HepG2 (cell line): ENCODE results near the gene HOMEZ. TPM values are rescaled to one million over a fixed set of nuclear protein-coding genes. Genes with fewer than 3 reads are reported as not detected.

Experiments used
- BORCS8-MEF2B ChIP-seq: sonication (generic); formaldehyde crosslinking; IDR thresholded peaks from 2 replicates; pipeline ENCODE4 v1.8.0; 2022; ENCODE audit warnings: mild to moderate bottlenecking, missing genetic modification reagents
- CAMTA2 ChIP-seq: sonication (generic); formaldehyde crosslinking; IDR thresholded peaks from 2 replicates; pipeline ENCODE4 v1.4.0; 2020; ENCODE audit warnings: mild to moderate bottlenecking, missing genetic modification reagents, borderline replicate concordance
- ESRRA ChIP-seq: sonication (generic); formaldehyde crosslinking; IDR thresholded peaks from 2 replicates; pipeline ENCODE4 v1.5.1; 2020; ENCODE audit warnings: mild to moderate bottlenecking, low read depth, missing genetic modification reagents
- GATAD1 ChIP-seq: IDR thresholded peaks from 2 replicates; pipeline ENCODE4 v1.6.1; 2016; ENCODE audit warnings: missing genetic modification reagents, missing compliant biosample characterization
- IKZF5 ChIP-seq: IDR thresholded peaks from 2 replicates; pipeline ENCODE4 v1.6.1; 2018; ENCODE audit warnings: missing genetic modification reagents, mild to moderate bottlenecking, missing compliant biosample characterization
- PAX8 ChIP-seq: sonication (generic); formaldehyde crosslinking; IDR thresholded peaks from 2 replicates; pipeline ENCODE4 v1.8.0; 2022; ENCODE audit warnings: mild to moderate bottlenecking, missing genetic modification reagents, borderline replicate concordance
- SNAPC2 ChIP-seq: sonication (generic); formaldehyde crosslinking; IDR thresholded peaks from 2 replicates; pipeline ENCODE4 v1.8.1; 2022; ENCODE audit warnings: mild to moderate bottlenecking, missing genetic modification reagents
- STAG1 ChIP-seq: sonication (generic); formaldehyde crosslinking; IDR thresholded peaks from 2 replicates; pipeline ENCODE4 v1.4.0; 2020; ENCODE audit warnings: missing genetic modification reagents
- WIZ ChIP-seq: sonication (generic); formaldehyde crosslinking; IDR thresholded peaks from 2 replicates; pipeline ENCODE4 v1.5.1; 2020; ENCODE audit warnings: mild to moderate bottlenecking, missing genetic modification reagents
- ZFYVE20 ChIP-seq: sonication (generic); formaldehyde crosslinking; IDR thresholded peaks from 2 replicates; pipeline ENCODE4 v1.8.0; 2023; ENCODE audit warnings: low read depth, mild to moderate bottlenecking, moderate library complexity, missing genetic modification reagents, borderline replicate concordance
- ZKSCAN8 ChIP-seq: IDR thresholded peaks from 2 replicates; pipeline ENCODE4 v1.6.1; 2016; ENCODE audit warnings: borderline replicate concordance, missing genetic modification reagents, missing compliant biosample characterization
- ZNF609 ChIP-seq: sonication (generic); formaldehyde crosslinking; IDR thresholded peaks from 2 replicates; pipeline ENCODE4 v1.4.0; 2020; ENCODE audit warnings: mild to moderate bottlenecking, missing genetic modification reagents, borderline replicate concordance
- ZNF614 ChIP-seq: IDR thresholded peaks from 2 replicates; pipeline ENCODE4 v1.6.1; 2018; ENCODE audit warnings: missing biosample characterization, missing genetic modification reagents, inconsistent platforms, borderline replicate concordance
- polyA plus RNA-seq, 8 experiments: library from polyadenylated mRNA; depleted of rRNA in 3 of 8; stranded (reverse) in 7 of 8; unstranded in 1 of 8; fragments of >200 nt; fragmentation: Illumina TruSeq in 4 of 8; extraction: Trizol in 4 of 8; gene quantifications; 2 replicates each; pipeline versions ENCODE4 v1.2.1 to v1.2.3, GENCODE V29; 2011 to 2016; ENCODE audit warnings: low read depth in 4 of 8, missing spikeins in 1 of 8, mixed read lengths in 1 of 8; ENCODE audit not compliant: insufficient read depth in 1 of 8
- total RNA-seq, 5 experiments: library from RNA; depleted of rRNA; stranded (reverse); fragments of >200 nt; fragmentation: Illumina TruSeq; extraction: Trizol; gene quantifications; 2 replicates each; pipeline ENCODE4 v1.2.3, GENCODE V29; 2016; ENCODE audit warnings: low read depth in 1 of 5

The HOMEZ gene
- total and polyA plus RNA-seq, 2 of the 13 experiments (the other 11 are each of a cell fraction or from before 2014, with no cell fraction given) = 14.5 to 31.8 TPM

- TF ChIP-seq GATAD1 (CRISPR knock-in tag) (0 out of 2 replicates have a peak, but pooled peaks have one; percentile 35), ZFYVE20 (CRISPR knock-in tag) (peak; percentile 40; the same call in 1 of the 2 replicates), BORCS8-MEF2B (CRISPR knock-in tag) (peak; percentile 97), ZNF609 (peak; percentile 2), IKZF5 (peak; percentile 3; the same call in 1 of the 2 replicates), ZNF614 (CRISPR knock-in tag) (peak; percentile 67), STAG1 (CRISPR knock-in tag) (0 out of 2 replicates have a peak, but pooled peaks have one; percentile 7), PAX8 (CRISPR knock-in tag) (peak; percentile 93), WIZ (peak; percentile 88), ESRRA (CRISPR knock-in tag) (peak; percentile 11), ZKSCAN8 (CRISPR knock-in tag) (no peak), SNAPC2 (no peak), CAMTA2 (CRISPR knock-in tag) (peak; percentile 27; the same call in 1 of the 2 replicates)
- TF ChIP-seq, all 625 proteins: peak for 298
Observed at GRCh38 chr14:23321572-23322547, 35.9 kb upstream of the HOMEZ start (continued).
